ENCODE results near the gene AMELY. TPM values are rescaled to one million over a fixed set of nuclear protein-coding genes. Genes with fewer than 3 reads are reported as not detected.
"Not testable (repeated sequence)": the region's sequence is repeated elsewhere in the genome, so short reads cannot be mapped to it uniquely, and the experiment has no call there.

Gene AMELY
- not detected in 2 replicates for total RNA-seq (2014; rRNA removed; shearing (Covaris generic))
- polyA plus RNA-seq (2015; cell fraction: cytosol; rRNA removed) = not detected in 2 replicates
- polyA plus RNA-seq (2015; cell fraction: nucleus; rRNA removed) = not detected in 2 replicates

GRCh38 chrY:6911253-6911881 is at the start of gene AMELY:
TSS of gene AMELY (minus strand) at chrY:6911752. CDS start at chrY:6872608, 39,144 bp downstream.
- no peak for DNase-seq (ENCODE audit: low read depth)

- no peak for DNase-seq (ENCODE audit: low read depth)
Observed at GRCh38 chrY:6949947-6950346, 38.4 kb upstream of the AMELY start.

GRCh38 chrY:6948378-6948777 is 36.8 kb upstream of the AMELY start:
- no peak for DNase-seq (ENCODE audit: low read depth)

- no peak for DNase-seq (ENCODE audit: low read depth)
Observed at GRCh38 chrY:6947695-6948094, 36.1 kb upstream of the AMELY start.

GRCh38 chrY:6935497-6935896 is 23.9 kb upstream of the AMELY start:
- DNase-seq (ENCODE audit: low read depth) = no peak

- DNase-seq (ENCODE audit: low read depth) = no peak
Observed at GRCh38 chrY:6931779-6932396, 20.3 kb upstream of the AMELY start.

- no peak for DNase-seq (ENCODE audit: low read depth)
Observed at GRCh38 chrY:6929237-6929636, 17.7 kb upstream of the AMELY start.

- DNase-seq (ENCODE audit: low read depth) = no peak
Observed at GRCh38 chrY:6928265-6928664, 16.7 kb upstream of the AMELY start.

GRCh38 chrY:6921061-6921460 is 9.5 kb upstream of the AMELY start:
- DNase-seq (ENCODE audit: low read depth) = no peak

GRCh38 chrY:6913362-6913761 is 1.8 kb upstream of the AMELY start:
- no peak for DNase-seq (ENCODE audit: low read depth)

- no peak for DNase-seq (ENCODE audit: low read depth)
Observed at GRCh38 chrY:6910372-6911252, 940 bp downstream of the AMELY start, which contains the start of gene TBL1Y. TSS of gene TBL1Y (plus strand) at chrY:6910697. CDS start at chrY:7025085, 114,388 bp downstream.

- DNase-seq (ENCODE audit: low read depth) = no peak
Observed at GRCh38 chrY:6909856-6910255, 1.7 kb downstream of the AMELY start.

GRCh38 chrY:6909118-6909521 is 2.4 kb downstream of the AMELY start:
- DNase-seq (ENCODE audit: low read depth) = no peak

GRCh38 chrY:6908021-6908420 is 3.5 kb downstream of the AMELY start:
- DNase-seq (ENCODE audit: low read depth) = not testable (repeated sequence)

GRCh38 chrY:6907591-6907990 is 4.0 kb downstream of the AMELY start:
- DNase-seq (ENCODE audit: low read depth) = no peak

GRCh38 chrY:6902116-6902515 is 9.4 kb downstream of the AMELY start:
- not testable (repeated sequence) for DNase-seq (ENCODE audit: low read depth)

- DNase-seq (ENCODE audit: low read depth) = no peak
Observed at GRCh38 chrY:6895236-6895635, 16.3 kb downstream of the AMELY start.

- no peak for DNase-seq (ENCODE audit: low read depth)
Observed at GRCh38 chrY:6894496-6894895, 17.1 kb downstream of the AMELY start.

- DNase-seq (ENCODE audit: low read depth) = no peak
Observed at GRCh38 chrY:6849384-6849783, 62.2 kb downstream of the AMELY start.

GRCh38 chrY:6842650-6843049 is 68.9 kb downstream of the AMELY start:
- not testable (repeated sequence) for DNase-seq (ENCODE audit: low read depth)

Data from HT1080 (cell line).